ENCODE results near the gene CGA.

The CGA gene

GRCh38 chr6:87082160-87082721, 12.7 kb downstream of the CGA start:
- no peak for DNase-seq

- DNase-seq, result peak; percentile 57
Measured at GRCh38 chr6:87078983-87079616, 15.8 kb downstream of the CGA start.

GRCh38 chr6:87075168-87075567, 19.7 kb downstream of the CGA start:
- no peak for DNase-seq

- no peak for DNase-seq
Measured at GRCh38 chr6:87074101-87074621, 20.7 kb downstream of the CGA start.

GRCh38 chr6:87071683-87072082, 23.2 kb downstream of the CGA start:
- DNase-seq, result no peak

GRCh38 chr6:87070741-87071140, 24.2 kb downstream of the CGA start:
- DNase-seq, result no peak

GRCh38 chr6:87068795-87069194, 26.1 kb downstream of the CGA start:
- no peak for DNase-seq

GRCh38 chr6:87066449-87067333, 28.2 kb downstream of the CGA start:
- no peak for DNase-seq

- no peak for DNase-seq
Measured at GRCh38 chr6:87065117-87065516, 29.8 kb downstream of the CGA start.

GRCh38 chr6:87059943-87060342, 35.0 kb downstream of the CGA start:
- DNase-seq, result no peak

GRCh38 chr6:87054143-87054833, 40.6 kb downstream of the CGA start:
- no peak for DNase-seq

GRCh38 chr6:87053312-87053711, 41.6 kb downstream of the CGA start:
- no peak for DNase-seq

- no peak for DNase-seq
Measured at GRCh38 chr6:87049779-87050178, 45.1 kb downstream of the CGA start.

- DNase-seq, result no peak
Measured at GRCh38 chr6:87045521-87046075, 49.3 kb downstream of the CGA start.

- DNase-seq, result no peak
Measured at GRCh38 chr6:87040729-87041128, 54.2 kb downstream of the CGA start.

Measured in right forelimb (tissue), 1 donor.